ENCODE measurements around the gene HNRNPCL1. TPM values are rescaled to one million over a fixed set of nuclear protein-coding genes. Genes with fewer than 3 reads are reported as not detected.
A peak's percentile ranks its signal among the peaks of the same experiment; 100 is the strongest.

Gene HNRNPCL1
- total and polyA plus RNA-seq, 2 experiments from 2014 or later: not detected

DNA sequence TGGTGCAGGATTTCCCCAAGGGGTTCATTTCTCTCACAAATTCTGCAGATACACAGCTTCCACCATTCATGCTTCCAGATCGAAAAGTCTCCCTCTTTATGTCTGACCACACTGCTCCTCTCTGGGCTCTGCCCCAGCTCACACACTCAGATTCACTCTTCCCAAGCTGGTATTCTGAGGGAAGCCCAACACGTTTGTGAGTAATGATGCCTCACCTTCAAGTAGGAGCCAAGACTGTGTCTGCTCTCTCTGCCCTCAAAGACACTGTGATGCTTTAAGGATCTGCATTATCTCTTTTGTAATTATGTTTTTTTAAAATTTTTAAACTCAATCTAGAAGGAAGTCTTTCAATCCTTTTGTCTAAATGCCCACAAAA lies 37.1 kb downstream of the HNRNPCL1 start:
- Histone ChIP-seq H3K4me3 (no peak overlapping the region), H3K27me3 (no peaks in the 10 kb centered on the region), H3K27ac (no peak overlapping the region), H3K36me3 (no peaks in the 10 kb centered on the region), H3K4me1 (ENCODE audit: low read depth) (no peaks in the 10 kb centered on the region), H3K9me3 (ENCODE audit: low read depth) (no peaks in the 10 kb centered on the region)
- DNase-seq (ENCODE audit: low read depth in 1 of 2, low spot score in 1 of 2): no peak
- TF ChIP-seq, protein P1, sequence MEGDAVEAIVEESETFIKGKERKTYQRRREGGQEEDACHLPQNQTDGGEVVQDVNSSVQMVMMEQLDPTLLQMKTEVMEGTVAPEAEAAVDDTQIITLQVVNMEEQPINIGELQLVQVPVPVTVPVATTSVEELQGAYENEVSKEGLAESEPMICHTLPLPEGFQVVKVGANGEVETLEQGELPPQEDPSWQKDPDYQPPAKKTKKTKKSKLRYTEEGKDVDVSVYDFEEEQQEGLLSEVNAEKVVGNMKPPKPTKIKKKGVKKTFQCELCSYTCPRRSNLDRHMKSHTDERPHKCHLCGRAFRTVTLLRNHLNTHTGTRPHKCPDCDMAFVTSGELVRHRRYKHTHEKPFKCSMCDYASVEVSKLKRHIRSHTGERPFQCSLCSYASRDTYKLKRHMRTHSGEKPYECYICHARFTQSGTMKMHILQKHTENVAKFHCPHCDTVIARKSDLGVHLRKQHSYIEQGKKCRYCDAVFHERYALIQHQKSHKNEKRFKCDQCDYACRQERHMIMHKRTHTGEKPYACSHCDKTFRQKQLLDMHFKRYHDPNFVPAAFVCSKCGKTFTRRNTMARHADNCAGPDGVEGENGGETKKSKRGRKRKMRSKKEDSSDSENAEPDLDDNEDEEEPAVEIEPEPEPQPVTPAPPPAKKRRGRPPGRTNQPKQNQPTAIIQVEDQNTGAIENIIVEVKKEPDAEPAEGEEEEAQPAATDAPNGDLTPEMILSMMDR (IDR thresholded peaks at IDR 0.05; ENCODE audit: low read depth, low read length): no peak

DNA sequence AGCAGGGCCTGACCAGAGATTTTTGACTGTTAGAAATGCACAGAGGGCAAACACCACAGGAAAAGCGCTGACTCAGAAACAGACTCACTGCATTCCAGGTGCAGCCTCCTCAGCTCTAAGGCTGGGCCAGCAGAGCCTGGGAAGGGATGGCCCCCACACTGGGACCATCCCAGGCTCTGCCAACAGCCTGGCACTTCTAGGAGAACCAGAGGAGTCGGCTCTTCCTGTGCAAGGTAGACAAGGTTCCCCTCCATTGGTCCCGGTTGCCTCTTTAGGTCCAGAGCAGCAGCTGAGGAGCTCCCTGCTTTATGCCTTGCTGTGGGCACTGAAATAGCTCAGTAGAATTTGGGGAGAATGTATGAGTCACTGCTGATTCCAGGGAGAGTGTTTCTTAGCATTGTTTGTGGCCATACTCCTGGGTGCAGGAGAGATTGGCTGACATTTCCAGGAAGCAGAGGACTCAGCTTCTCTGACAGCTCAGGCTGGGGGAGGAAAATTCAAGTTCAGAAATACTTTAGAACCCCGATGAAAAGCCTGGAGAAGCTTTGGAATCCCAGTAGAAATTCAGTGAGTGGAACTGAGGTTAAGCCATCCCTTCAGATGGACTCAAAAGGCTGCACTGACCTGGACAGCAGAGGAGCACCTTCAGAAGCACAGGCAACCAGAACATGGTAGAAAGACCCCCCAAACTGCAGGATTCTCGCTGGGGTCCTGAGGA lies 37.7 kb downstream of the HNRNPCL1 start:
- no peak overlapping the region for H3K4me3 ChIP-seq
- TF ChIP-seq, protein P1 (IDR thresholded peaks at IDR 0.05; ENCODE audit: low read depth, low read length): no peak

DNA sequence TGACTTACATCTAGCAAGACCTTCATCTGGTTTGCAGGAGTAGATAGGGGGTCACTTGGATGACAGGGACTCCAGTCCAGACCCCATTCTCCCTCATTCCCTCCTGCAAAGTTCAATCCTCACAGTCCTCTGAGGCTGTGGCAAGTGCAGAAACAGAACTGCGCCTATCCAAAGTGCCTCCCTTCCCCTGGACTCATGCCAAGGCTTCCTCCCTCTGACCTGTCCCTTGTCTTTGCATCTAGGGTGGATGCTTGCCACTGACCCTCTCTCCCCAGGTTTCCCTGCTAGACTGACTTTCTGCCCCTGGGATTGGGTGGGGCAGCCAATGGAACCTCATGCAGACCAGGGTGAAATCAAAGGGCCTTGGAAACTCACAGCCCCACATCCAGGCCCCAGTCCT lies 38.6 kb downstream of the HNRNPCL1 start:
- Histone ChIP-seq H3K4me3 (no peak overlapping the region), H3K4me1 (ENCODE audit: low read depth) (no peaks in the 10 kb centered on the region), H3K27ac (no peak overlapping the region), H3K36me3 (no peaks in the 10 kb centered on the region), H3K9me3 (ENCODE audit: low read depth) (no peaks in the 10 kb centered on the region), H3K27me3 (no peaks in the 10 kb centered on the region)
- DNase-seq (ENCODE audit: low read depth in 1 of 2, low spot score in 1 of 2): no peak
- TF ChIP-seq, protein P1 (IDR thresholded peaks at IDR 0.05; ENCODE audit: low read depth, low read length): no peak

More for the DNA sequence above, 37.7 kb downstream of the HNRNPCL1 start:
- Histone ChIP-seq H3K27me3 (no peaks in the 10 kb centered on the region), H3K9me3 (ENCODE audit: low read depth) (no peaks in the 10 kb centered on the region), H3K27ac (no peak overlapping the region), H3K36me3 (no peaks in the 10 kb centered on the region), H3K4me1 (ENCODE audit: low read depth) (no peaks in the 10 kb centered on the region)
- peak in 1 of 2 donors; percentile 47 for DNase-seq (ENCODE audit: low read depth in 1 of 2, low spot score in 1 of 2)

DNA sequence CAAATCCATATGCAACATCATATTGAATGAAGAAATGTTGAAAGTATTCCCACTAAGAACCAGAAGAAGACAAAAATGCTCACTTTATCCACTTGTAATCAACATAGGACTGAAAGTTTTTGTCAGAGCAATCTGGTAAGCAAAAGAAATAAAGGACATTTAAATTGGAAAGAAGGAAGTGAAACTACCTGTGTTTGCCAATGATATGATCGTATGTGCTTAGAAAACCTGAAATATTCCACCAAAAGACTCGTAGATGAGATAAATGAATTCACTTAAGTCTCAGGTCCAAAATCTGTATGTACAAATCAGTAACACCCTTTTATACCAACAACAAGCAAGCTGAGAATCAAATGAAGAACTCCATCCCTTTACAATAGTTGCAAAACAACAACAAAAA lies 48.8 kb downstream of the HNRNPCL1 start:
- Histone ChIP-seq H3K27me3 (no peaks in the 10 kb centered on the region), H3K9me3 (ENCODE audit: low read depth) (no peaks in the 10 kb centered on the region), H3K36me3 (no peaks in the 10 kb centered on the region), H3K4me3 (no peak overlapping the region), H3K4me1 (ENCODE audit: low read depth) (no peaks in the 10 kb centered on the region), H3K27ac (no peak overlapping the region)
- no peak for DNase-seq (ENCODE audit: low read depth in 1 of 2, low spot score in 1 of 2)
- TF ChIP-seq, protein P1 (IDR thresholded peaks at IDR 0.05; ENCODE audit: low read depth, low read length): no peak

DNA sequence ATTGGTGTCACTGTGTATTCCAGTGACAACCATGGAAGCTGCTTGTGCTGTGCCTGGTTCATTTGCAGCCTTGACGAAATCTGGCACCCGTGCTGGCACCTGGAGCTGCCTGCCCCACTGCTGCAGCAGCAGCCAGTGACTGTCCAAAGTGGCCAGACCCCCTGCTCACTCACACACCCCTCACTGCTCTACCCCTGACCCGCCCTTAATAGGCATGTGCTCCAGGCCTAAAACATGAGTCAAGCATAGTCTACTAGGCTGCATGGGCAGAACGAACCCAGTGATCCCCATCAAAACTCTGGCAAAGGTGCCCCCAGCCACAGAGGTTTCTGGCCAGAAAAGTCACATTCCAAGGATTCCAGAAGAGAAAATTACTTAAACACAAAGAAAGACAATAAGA lies 49.6 kb downstream of the HNRNPCL1 start:
- no peaks in the 10 kb centered on the region for H3K27me3 ChIP-seq
- TF ChIP-seq, protein P1 (IDR thresholded peaks at IDR 0.05; ENCODE audit: low read depth, low read length): no peak
- no peak for DNase-seq (ENCODE audit: low read depth in 1 of 2, low spot score in 1 of 2)
- no peak overlapping the region for H3K4me3 ChIP-seq
- no peak overlapping the region for H3K27ac ChIP-seq
- H3K36me3 ChIP-seq: no peaks in the 10 kb centered on the region
- no peaks in the 10 kb centered on the region for H3K4me1 ChIP-seq (ENCODE audit: low read depth)
- H3K9me3 ChIP-seq (ENCODE audit: low read depth): no peaks in the 10 kb centered on the region

Other genes starting within 250 kb of the HNRNPCL1 start
- 12.5 and 19.5 TPM in 2 replicates for gene DHRS3, start 230.5 kb downstream of the HNRNPCL1 start, total RNA-seq
- 9.9 and 15.3 TPM in 2 replicates for gene DHRS3, start 230.5 kb downstream of the HNRNPCL1 start, polyA plus RNA-seq
- gene AADACL4, start 204.6 kb downstream of the HNRNPCL1 start, total RNA-seq: not detected in 2 replicates
- not detected in 2 replicates for gene AADACL4, start 204.6 kb downstream of the HNRNPCL1 start, polyA plus RNA-seq
- gene AADACL3, start 132.6 kb downstream of the HNRNPCL1 start, total RNA-seq: not detected in 2 replicates
- gene AADACL3, start 132.6 kb downstream of the HNRNPCL1 start, polyA plus RNA-seq: not detected in 2 replicates
- not detected in 2 replicates for gene CFAP107, start 102.5 kb downstream of the HNRNPCL1 start, total RNA-seq
- gene CFAP107, start 102.5 kb downstream of the HNRNPCL1 start, polyA plus RNA-seq: not detected in 2 replicates
- gene PRAMEF12, start 75.0 kb downstream of the HNRNPCL1 start, total RNA-seq: not detected in 2 replicates
- not detected in 2 replicates for gene PRAMEF12, start 75.0 kb downstream of the HNRNPCL1 start, polyA plus RNA-seq
- gene PRAMEF1, start 57.3 kb downstream of the HNRNPCL1 start, total RNA-seq: not detected in 2 replicates
- gene PRAMEF1, start 57.3 kb downstream of the HNRNPCL1 start, polyA plus RNA-seq: not detected in 2 replicates
- not detected in 2 replicates for gene PRAMEF11, start 17.3 kb downstream of the HNRNPCL1 start, total RNA-seq
- gene PRAMEF11, start 17.3 kb downstream of the HNRNPCL1 start, polyA plus RNA-seq: not detected in 2 replicates
- not detected in 2 replicates for gene PRAMEF2, start 8.4 kb upstream of the HNRNPCL1 start, total RNA-seq
- not detected in 2 replicates for gene PRAMEF2, start 8.4 kb upstream of the HNRNPCL1 start, polyA plus RNA-seq
- not detected in 2 replicates for gene PRAMEF4, start 37.5 kb upstream of the HNRNPCL1 start, total RNA-seq
- gene PRAMEF4, start 37.5 kb upstream of the HNRNPCL1 start, polyA plus RNA-seq: not detected in 2 replicates
- not detected in 2 replicates for gene PRAMEF10, start 49.5 kb upstream of the HNRNPCL1 start, total RNA-seq
- not detected in 2 replicates for gene PRAMEF10, start 49.5 kb upstream of the HNRNPCL1 start, polyA plus RNA-seq
- gene PRAMEF7, start 67.9 kb upstream of the HNRNPCL1 start, total RNA-seq: not detected in 2 replicates
- gene PRAMEF7, start 67.9 kb upstream of the HNRNPCL1 start, polyA plus RNA-seq: not detected in 2 replicates
- gene PRAMEF6, start 98.9 kb upstream of the HNRNPCL1 start, total RNA-seq: not detected in 2 replicates
- gene PRAMEF6, start 98.9 kb upstream of the HNRNPCL1 start, polyA plus RNA-seq: not detected in 2 replicates
- gene PRAMEF27, start 207.9 kb upstream of the HNRNPCL1 start, total RNA-seq: not detected in 2 replicates
- not detected in 2 replicates for gene PRAMEF27, start 207.9 kb upstream of the HNRNPCL1 start, polyA plus RNA-seq
- gene HNRNPCL3, start 212.0 kb upstream of the HNRNPCL1 start, total RNA-seq: not detected in 2 replicates
- not detected in 2 replicates for gene HNRNPCL3, start 212.0 kb upstream of the HNRNPCL1 start, polyA plus RNA-seq
- not detected in 2 replicates for gene PRAMEF25, start 222.1 kb upstream of the HNRNPCL1 start, total RNA-seq
- gene PRAMEF25, start 222.1 kb upstream of the HNRNPCL1 start, polyA plus RNA-seq: not detected in 2 replicates

All from cardiac muscle cell (in vitro differentiated cells and primary cell).